Measurements from ENCODE around the gene METAP1D.

Gene METAP1D

GRCh38 chr2:172093416-172094293 is 93.9 kb downstream of the METAP1D start:
- DNase-seq: no peak

DNA sequence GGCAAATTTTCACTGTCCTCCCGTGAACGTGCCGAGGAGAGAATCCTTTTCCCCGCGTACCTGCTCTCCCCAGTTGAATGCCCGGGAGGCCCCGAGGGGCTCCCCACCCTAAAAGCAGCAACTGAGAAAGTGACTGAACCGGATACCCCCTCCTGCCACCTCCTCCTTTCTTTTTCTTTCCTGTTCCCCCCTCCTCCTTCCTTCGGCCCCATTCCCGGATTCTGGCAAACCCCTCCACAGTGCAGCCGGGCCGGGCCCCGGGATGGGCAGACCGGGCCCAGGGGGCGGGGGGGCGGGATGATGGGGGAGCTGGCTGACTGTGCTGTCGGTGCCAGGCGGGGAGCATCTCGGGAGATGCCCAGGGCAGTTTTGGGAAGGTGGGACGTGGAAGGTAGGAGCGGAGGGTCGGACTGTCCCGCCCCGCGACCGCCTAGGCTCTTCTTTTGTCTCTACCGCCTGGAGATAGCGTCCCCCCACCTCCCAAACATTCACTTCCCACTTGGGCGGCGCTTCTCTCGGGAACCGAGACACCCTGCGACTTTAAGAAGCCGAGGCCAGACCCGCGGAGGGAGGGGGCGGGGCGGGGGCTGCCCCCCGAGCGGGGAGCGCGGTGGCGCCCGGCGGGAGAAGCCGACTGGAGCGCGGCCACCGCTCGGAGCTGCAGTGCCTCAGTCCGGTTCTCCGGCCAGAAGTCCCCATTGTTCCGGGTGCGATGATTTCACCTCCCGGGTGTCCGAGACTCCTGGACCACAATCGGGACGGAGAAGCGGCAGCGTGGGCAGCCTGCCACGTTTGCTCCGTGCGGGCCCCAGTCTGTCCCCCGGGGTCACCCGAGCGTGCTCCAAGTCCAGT is 94.8 kb downstream of the METAP1D start:
- DNase-seq: no peak

DNA sequence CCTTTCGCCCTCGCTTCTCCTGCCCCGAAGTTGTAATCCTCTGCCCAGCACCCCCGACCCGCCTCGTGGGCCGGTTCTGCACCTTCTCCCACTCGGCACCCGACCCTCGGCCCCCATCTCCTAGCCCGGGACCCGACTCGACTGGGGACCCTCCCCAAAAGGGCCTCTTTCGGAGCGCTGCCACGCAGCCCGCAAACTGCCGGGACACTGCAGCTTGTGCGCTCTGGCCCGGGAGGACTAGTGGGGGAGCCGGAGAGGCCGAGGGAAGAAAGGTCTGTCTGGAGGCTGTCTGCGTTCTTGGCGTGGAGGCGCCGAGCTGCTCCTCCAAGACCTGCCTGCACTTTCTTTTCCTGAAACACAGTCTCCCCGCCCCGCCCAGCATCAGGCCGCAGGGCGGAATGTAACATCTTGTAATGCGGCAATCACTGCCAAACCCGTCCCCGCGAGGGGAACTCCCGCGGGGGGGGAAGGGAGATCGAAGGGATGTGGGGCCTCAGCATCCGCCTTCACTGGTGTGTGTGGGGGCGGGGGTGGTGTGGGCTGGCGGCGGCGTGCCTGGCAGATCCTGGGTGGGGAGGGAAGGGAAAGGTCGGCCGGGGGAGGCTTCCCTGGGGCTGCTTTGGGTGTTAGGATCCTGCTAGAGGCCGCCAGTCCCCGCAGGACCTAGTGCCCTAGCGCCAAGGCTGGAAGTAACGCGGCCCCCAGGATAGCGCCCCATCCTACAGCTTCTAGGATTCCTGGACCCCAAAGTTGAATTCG is 95.6 kb downstream of the METAP1D start:
- peak; percentile 40 for DNase-seq

- no peak for DNase-seq
These were observed 96.3 kb downstream of the METAP1D start for GRCh38 chr2:172095905-172096625.

DNA sequence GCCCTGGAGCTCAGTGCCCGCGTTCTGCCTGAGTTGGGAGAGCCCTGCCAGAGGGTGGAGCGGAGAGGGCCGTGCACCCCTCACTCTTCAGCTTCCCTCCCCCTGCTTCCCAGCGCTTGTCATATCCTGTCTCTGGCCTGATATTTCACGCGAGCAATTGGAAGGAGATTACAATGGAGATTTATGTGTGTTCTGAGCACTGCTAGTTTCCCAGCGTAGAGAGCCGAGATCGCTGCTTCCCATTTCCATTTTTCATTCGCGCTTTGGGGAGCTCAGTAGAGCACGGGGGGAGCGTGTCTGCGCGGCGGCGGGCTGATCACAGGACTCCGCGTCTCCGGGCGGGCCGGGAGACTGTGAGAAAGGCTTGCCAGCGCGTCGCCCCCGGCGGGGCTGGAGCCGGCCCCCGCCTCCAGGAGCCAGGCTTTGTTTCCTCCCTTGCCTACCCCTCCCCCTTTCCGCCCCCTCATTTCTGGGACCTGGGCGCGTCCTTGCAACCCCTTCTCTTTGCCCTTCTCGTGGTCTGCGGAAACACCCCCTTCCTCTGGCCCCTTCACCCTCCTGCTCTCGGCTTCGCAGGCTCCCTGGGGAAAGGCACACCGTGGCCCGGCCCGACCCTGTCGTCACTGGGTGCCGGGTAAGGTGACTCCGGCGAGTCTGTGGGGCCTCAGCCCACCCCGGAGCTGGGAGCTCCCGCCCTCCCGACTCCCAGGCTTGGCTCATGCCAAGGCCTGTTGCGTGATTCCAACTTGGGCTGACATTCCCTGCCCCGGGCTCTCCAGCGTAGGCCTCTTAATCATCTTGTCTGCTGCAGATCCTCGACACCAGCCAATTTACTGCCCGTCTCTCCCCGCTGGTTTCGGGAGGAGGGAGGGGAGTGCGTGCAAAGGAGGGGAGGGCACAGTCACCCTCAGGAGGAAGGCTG is 97.1 kb downstream of the METAP1D start:
- peak; percentile 83 for DNase-seq

GRCh38 chr2:172097557-172098131 is 97.9 kb downstream of the METAP1D start:
- peak; percentile 39 for DNase-seq

- no peak for DNase-seq
These were observed 98.5 kb downstream of the METAP1D start for GRCh38 chr2:172098287-172098649.

DNA sequence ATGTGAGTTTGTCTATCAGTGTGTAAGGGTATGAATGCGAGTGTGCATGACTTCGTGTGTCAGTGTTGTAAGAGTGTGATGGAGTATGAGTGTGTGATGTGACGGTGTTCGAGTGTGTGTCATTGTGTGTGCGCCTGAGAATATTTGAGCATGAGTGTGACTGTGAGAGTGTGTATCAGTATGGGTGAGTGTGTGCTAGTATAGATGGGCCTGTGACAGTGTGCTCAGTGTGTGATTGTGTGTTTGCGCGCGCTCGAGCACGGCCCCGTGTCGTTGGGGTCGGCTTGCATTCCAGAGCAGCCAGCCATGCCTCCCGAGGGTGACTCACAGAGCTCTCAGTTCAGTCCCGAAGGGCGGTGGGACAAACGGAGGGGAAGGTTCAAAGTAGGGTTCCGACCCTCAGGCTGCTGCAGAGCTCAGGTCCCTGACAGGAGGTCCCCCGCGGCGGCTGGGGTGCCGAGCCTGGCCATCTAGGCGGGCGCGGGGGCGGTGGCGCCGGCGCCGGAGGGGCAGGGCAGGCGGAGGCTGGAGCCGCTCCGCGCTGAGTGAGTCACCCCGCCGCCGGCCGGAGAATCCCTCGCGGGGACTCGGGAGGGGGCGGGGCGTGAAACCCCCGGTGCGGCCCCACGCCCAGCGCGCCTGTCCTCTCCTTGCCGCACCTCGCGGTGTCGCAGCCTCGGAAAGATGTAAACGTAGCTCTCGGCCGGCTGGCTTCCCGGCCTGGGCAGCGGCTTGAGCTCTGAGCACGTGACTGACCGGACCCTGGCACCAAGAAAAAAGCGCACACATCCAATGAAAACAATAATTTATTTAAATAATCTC is 99.1 kb downstream of the METAP1D start:
- peak; percentile 83 for DNase-seq

- no peak for DNase-seq
These were observed 99.8 kb downstream of the METAP1D start for GRCh38 chr2:172099472-172100079.

DNA sequence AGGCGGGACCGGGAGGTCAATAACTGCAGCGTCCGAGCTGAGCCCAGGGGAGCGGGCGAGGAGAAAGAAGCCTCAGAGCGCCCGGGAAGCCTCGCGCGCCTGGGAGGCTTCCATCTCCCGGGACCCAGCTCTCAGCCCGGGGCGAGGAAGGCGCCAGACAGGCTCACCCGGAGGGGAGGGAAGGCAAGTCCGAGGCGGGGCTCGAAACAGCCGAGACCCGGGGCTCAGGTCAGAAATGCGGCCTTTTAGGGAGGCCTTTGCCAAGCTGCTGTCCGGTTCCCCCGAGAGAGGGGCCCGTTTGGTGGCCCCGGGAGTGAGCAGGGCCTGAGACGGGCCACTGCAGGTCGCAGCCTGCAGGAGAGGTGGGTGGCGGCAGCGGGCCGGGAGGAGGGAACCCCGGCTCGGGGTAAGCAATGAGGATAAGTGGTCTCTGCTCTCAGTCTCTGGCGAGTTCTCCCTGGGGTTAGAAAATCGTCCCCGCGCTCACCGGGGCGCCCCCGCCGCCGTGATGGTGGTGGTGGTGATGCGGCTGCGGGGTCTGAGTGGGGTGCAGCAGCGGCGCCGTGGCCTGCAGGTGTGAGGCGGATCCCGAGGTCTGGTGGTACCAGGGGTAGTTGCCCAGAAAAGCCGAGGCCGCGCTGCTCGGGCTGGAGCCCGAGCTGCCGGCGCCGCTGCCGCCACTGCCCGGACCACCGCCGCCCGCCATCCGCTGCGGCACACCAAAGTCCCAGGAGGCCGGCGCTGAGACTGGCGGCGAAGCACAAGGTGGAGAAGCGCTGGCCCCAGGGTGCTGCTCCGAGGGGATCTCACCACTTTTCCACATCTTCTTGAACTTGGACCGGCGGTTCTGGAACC is 100.6 kb downstream of the METAP1D start:
- no peak for DNase-seq

DNA sequence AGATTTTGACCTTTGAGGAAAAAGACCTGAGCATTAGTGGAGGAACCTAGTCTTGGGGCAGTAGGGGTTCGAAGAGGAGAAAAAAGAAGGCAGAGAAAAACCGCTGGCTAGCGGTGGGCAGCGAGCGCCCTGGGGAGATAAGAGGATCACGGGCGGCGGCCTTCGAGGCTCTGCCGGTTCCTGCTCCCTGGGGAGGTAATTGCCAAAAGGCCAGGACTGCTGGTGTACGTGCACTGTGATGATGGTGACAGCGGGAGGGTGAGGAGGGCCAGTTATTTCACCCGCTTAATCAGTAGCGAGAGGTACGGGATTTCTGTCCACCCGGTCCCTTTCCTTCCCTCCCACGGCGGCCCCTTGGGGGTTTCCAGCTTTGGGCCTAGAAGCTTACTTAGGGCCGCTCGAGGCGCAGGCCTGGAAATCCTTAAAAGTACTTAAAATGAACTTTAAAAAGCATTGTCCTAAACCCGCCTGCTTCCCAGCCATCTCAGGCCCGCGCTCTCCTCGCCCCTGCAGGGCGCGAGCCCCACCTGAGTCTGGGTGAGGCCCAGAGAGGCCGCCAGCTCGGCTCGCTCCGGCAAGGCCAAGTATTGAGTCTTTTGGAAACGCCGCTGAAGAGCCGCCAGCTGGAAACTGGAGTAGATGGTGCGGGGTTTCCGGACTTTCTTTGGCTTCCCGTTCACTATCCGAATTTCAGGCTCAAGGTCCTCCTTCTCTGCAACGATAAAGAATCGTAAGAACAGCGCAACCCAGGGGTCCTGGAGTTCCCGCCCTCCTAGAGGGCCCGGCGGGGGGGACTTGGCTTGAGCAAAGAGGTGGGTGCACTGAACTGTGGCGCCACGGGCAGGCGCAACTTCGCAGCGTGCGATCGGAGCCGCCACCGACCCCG is 101.4 kb downstream of the METAP1D start:
- no peak for DNase-seq

- DNase-seq: no peak
These were observed 102.2 kb downstream of the METAP1D start for GRCh38 chr2:172101821-172102390.

- peak; percentile 93 for DNase-seq
These were observed 102.9 kb downstream of the METAP1D start, which contains the start of gene DLX2 for GRCh38 chr2:172102391-172103359. DLX2 (minus strand) TSS chr2:172102900; CDS start chr2:172102538, 362 bp downstream.

DNA sequence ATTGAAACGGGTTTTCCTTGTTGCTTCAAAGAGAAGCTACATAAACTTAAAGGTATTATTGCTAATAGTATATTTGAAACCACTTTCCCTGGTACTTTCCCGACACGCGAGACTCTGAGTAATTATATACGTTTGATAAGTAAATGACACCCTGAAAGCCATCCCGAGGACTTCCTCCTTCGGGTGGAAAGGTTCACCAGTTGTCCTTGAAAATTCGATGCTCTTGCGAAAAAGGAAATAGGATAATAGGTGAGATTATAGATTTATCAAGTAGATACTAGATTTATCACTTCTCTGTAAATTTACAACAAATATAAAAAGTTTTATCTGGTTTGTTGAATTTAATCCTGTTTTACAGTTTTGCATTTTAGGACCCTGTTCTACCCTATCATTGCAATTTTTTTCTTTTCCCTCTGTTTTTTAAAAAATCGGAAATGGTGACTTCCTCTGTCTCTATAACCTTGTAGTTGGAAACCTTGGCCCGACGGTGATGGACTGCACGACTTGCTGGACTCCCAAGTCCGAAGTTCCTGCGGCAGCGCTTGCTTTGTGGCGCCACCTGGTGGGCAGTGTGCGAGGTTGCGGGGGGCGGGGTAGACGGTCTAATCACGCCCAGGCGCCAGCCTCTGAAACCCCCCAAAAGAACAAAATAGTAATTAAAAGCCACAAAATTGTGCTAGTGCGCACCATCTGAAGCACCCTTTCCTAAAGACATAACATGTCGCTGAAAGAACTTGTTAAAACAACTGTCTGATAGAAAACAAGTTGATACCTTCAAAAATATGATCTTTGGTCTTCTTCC is 103.9 kb downstream of the METAP1D start:
- DNase-seq: peak; percentile 76

Measured in T1000 (cell line).